ENCODE results near the gene EVL.

- TF ChIP-seq CTCF (conservative IDR thresholded peaks at IDR 0.05; ENCODE audit: low read length) = no peak
- no peak for TF ChIP-seq EZH2phosphoT487 (IDR thresholded peaks at IDR 0.05; ENCODE audit: borderline replicate concordance)
Measured at GRCh38 chr14:100120522-100121269, 55.5 kb downstream of the EVL start.

Data from Loucy (cell line).